Measurements from ENCODE around the gene DCLRE1B.
A peak's percentile ranks its signal among the peaks of the same experiment; 100 is the strongest.

DCLRE1B gene

GRCh38 chr1:113887402-113888175 is 17.5 kb upstream of the DCLRE1B start, which contains the start of gene BCL2L15:
Gene BCL2L15, minus strand, starts transcription at chr1:113887581. Its CDS starts 206 bp downstream, at chr1:113887375.
- no peak for DNase-seq

DNA sequence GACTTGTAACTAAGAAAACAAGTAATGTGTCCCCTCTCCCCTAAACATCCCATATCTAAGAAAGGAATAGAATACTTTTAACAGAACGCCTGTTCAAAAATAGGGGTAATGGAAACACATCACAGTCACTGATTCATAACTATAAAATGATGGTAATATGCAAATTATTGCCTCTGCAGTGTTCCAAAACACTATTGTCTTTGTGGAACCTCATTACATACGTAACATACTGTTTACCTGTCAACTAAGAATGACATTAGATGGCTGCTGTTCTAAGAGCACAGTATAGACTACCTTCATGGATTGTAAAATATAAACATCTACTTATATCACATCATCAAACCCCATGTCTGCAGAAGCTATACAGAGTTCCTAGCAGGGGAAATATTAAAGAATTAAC is 14.3 kb upstream of the DCLRE1B start:
- DNase-seq = no peak

DNA sequence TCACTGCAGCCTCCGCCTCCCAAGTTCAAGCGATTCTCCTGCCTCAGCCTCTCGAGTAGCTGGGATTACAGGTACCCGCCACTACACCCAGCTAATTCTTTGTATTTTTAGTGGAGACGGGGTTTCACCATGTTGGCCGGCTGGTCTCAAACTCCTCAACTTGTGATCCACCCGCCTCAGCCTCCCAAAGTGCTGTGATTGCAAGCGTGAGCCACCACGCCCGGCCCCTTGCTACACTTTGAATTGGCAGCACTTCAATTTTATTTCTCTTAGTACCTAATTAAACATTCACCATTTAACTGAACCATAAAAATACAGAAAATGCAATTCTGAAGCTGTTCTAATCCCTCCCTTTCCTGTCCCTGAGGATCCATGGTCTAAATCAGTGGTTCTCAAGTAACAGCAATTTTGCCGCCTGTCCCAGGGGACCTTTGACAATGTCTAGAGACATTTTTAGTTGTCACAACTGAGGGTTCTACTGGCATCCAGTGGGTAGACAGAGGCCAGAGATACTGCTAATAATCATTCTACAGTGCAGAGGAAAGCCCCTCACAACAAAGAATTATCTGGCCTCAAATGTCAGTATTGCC is 13.4 kb upstream of the DCLRE1B start:
- DNase-seq = no peak

- no peak for DNase-seq
Measured at GRCh38 chr1:113893267-113893666, 11.9 kb upstream of the DCLRE1B start.

DNA sequence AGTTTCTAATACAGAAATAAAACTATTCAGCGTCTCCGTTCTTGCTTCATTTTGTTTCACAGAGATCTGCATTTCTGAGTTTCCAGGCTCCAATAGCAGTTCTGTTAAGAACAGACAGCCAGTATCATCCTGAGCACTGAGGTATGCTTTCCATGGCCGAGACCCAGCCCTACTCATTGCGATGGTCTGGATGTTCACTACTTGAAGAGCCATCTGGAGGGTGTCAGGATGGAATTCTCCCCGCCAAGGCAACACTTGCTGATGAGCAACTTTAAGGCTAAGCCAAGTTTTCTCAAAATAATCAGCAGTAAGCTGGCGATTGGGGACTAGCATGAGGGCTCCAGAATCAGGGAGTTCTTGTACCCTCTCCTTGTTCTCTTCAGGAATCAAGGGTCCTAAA is 10.0 kb upstream of the DCLRE1B start:
- DNase-seq = no peak

DNA sequence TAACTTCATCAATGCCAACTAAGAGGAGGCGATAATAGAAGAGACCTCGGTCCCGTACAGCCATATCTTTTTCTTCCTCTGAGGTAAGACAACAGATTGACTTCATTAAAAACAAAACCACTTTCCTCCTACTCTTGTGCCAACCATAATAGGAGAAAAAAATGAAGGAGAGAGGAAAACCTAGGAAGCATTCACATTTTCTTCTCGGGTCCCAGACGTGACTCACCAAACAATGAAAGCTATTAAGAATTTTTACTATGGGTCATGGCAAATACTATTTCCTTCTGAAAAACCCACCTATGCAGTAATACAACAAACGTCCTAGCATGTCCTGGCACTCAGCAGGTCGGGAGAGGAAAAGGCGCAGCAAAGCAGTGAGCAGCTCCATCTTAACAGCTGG is 9.2 kb upstream of the DCLRE1B start:
- no peak for DNase-seq

DNA sequence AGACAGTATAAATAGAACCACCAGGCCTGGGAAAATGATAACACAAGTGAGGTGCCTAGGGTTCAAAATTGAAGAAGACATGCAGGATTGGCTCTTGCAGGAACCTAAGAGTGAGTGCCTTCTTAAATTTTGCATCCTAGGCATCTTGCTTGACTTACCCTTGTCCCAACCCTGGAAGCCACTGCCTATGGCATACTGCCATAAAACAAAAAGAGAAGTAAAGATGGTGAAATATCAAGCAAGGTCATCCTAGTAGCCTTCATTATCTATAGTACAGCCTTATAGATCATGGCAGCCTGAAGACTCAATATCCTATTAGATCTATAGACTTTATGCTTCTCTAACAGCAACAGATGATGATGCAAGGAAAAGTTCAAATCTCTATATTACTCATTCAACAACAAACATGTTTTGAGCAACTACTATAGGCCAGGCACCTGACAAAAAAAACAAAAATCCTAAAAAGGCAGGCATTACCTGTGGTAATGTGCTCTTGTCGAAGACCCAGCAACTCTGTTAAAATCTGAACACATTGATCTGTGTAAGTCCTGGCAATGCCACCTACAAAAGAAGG is 6.8 kb upstream of the DCLRE1B start:
- no peak for DNase-seq

DNA sequence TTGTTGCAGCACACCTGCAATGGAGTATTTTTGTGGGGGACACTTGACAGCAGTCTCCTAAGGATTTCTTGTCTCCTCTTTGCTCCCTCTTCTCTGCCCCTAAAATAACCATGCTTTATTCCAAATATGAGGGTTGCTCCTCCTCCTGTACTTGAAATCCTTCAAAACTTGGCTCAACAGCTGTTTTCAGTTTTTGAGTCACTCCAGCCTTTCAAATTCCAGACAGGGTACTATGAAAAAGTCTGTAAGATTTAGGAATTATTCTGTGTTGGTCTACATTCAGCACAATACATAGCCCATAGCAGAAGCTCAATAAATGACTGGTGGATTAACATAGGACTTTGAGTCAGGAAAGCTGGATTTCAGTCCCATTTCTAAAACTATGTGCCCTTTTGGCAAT is 6.0 kb upstream of the DCLRE1B start:
- no peak for DNase-seq

GRCh38 chr1:113901191-113901590 is 3.9 kb upstream of the DCLRE1B start:
- no peak for DNase-seq

DNA sequence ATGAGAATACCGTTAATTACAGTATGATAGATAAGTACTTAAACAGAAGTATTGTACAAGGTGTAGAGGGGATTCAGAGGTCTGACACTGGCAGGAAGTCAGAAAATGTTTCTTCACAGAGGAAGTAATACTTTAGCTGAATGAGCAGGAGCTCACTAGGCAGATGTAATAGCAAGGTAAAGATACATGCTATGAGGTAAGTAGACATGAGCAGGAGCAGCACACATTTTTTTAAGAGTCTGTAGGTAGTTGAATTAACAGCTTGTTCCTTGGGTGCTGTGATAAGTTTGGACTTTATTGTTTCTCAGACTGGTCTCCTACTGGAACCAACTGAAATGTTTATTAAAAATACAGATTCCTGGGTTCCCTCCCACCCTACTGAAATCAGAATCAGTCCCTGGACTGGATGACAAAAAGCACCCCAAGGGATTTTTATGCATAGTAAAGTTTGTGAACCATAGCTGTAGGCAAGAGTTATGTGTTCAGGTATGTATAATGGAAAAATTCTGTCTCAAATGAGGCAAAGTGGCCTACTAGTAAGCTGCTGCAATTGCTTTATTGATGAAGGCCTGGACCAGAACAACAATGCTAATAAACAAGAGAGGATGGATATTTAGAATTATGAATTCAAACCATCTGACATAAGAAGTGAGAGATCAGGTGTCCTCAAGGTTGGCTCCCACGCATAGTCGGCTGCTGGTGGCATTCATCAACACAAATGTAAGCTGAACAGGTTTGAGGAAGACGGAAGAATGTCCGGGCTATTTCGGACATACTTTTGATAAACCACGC is 1.4 kb upstream of the DCLRE1B start:
- no peak for DNase-seq

GRCh38 chr1:113904293-113904673 is 843 bp upstream of the DCLRE1B start:
- no peak for DNase-seq

- no peak for DNase-seq
Measured at GRCh38 chr1:113905435-113905861, 322 bp downstream of the DCLRE1B start.

DNA sequence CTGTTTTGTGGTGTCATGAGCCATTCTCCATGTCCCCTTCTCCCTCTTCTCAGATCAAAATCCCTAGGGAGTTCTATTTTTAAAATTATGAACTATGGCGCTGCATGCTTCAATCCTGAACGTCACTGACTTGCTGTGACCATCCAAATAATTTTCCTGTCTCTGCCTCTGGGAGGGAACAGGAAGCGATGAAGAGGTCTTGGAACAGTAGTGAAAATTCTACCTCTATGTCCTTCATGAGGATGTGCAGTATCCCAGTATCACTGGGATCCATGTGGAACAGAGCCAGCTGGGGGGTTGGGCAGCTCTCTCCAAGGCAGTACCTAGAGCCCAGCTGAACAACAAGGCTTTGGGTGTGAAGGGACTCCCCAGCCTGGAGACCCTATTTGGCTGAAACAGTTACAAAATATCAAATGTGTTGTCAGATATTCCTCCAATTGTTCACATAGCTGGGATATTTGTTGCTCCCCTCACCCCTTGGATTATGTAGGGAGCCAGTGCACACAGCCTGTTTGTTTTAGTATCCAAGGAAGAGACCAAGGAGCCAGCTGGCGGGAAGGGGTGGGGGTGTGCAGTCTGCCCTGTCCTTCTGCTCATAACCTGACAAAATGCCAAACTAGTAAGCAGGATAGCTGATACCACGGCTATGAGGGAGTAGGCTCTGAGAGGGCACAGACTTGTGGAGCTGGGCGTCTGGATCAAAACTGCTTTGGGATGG is 7.6 kb downstream of the DCLRE1B start:
- DNase-seq = peak; percentile 2

DNA sequence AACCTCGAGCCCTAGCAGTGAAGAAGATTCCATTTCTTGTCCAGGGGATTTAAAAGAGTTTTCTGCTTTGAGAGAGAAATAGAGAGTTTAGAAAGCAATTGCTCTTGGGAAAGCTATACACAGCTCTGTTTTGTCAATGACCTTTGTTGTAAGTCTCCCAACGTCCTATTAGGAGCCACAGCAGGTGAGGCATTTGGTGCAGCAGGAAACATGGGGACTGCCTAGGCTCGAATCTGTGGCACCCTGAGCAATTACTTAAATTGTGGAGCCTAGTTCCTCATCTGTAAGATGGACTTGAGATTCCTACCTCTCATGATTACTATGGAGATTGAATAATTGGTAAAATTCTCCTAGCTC is 8.2 kb downstream of the DCLRE1B start:
- DNase-seq = no peak

- no peak for DNase-seq
Measured at GRCh38 chr1:113913887-113914664, 8.9 kb downstream of the DCLRE1B start.

DNA sequence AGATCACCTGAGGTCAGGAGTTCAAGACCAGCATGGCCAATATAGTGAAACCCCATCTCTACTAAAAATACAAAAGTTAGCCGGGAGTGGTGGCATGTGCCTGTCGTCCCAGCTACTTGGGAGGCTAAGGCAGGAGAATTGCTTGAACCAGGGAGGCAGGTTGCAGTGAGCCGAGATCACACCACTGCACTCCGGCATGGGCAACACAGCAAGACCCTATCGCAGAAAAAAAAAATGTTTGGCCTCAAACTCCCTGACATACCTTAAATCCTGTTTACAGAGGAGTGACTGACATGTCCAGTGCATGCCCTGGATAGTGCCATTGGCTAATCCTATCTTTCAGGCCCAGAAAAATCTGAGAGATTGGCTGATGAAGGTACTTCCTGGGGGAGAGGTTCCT is 11.8 kb downstream of the DCLRE1B start:
- DNase-seq = no peak

DNA sequence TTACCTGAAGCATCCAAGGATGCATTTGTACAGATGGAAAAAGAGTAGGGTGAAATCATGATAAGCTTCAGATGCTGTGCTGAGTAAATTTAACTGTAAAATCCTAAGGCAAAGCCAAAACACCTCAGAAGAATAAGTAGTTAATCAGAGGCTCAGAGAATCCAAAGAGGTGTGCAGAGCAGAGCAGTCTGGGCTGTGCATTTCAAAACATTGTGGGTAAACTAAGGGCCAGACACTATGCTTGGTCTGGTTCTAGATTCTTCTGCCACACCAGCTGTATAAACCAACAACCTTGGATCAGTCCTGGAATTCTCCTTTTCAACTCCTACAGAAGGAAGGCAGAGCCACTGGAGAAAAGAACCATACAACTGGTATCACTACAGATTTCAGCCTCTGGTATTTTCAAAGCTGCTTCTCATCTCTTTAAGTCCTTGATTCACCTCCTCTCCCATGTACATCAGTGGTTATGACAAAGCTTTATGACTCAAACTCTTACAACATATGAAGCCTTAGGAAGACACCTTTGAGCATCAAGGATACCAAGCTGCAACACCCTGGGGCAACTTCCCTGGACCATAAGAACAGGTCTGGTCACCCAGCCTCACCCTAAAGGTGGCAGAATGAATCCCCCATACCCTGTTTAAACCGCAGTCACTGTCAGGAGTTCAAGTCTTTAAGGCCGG is 12.4 kb downstream of the DCLRE1B start:
- no peak for DNase-seq

DNA sequence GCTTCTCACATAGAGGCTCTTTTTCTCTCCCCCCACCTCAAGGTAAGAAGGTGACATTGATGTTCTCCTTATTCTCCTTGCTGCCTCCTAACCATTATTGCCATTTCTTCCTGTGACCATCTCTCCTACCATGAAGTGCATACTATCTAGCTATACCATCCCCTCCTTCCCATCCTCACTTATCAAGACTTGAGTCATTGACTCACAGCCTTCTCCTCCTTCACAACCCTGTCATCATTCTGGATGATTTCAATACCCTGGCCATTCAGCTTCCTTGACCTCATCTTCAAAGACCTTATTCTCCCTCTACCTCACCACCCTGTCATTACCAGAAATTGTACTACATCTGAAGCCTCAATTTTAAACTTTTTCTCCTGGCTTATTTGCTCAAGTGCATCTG is 13.1 kb downstream of the DCLRE1B start:
- no peak for DNase-seq

DNA sequence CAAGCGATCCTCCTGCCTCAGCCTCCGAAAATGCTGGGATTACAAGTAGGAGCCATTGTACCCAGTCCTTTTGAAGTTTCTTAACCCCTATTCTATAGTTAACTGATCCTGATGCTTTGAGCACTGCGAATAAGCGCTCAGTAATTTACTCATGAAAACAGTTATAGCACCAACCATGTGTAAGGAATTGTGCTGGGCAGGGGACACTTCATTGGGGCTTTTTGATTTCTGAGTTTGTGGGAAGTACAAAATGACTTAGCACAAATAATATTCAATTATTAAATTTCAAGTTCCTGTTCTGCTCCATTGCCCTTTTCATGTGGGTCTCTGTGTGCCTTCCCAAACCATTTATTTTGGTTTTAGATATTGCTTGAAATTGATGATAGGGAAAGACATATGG is 17.8 kb downstream of the DCLRE1B start:
- no peak for DNase-seq

DNA sequence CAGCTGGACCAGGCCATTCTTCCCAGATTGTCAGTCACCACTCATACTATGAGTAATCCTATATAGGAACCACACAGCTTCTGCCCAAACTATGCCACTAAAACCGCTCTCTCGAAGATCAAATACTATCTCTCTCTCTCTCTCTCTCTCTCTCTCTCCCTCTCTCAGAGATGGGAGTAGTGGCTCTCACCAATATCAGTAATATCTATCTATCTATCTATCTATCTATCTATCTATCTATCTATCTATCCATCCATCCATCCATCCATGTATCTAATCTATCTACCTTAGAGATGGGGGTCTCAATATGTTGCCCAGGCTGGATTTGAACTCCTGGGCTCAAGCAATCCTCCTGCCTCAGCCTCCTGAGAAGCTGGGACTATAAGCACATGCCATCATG is 19.3 kb downstream of the DCLRE1B start:
- DNase-seq = no peak

DNA sequence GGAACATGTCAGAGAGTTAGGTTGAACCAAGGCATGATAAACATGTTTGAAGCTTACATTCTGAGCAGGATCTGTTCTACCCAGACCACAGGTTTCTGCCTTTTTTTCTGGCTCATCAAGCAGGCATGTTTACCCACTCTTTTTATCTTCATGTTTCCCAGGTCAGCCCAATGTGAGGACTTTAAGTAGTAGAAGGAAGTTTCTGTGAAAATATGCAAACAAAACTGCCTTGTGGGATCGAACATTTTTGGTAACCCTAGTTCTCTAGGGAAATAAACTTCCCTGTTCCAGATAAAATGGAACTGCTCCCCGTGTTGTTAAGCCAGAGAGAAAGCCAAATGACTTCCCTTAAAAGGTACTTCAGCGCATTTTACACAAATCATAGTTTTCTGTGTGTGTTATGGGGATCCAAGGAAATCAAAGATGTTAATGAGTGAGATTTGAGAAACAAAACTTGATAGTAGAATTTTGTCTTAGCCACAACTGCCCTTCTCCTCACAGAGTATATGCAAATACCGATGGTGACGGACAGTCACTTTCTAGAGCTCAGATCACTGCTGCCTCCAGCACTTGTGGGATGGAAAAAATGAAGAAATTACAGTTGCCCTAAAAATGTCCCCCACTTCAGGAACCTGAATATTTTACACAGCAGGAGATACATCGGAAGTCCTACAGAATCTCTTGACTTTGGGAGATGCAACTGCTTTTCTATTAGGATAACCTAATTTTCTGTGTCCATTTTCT is 23.2 kb downstream of the DCLRE1B start:
- peak; percentile 48 for DNase-seq

Measured in midbrain (tissue), 1 donor.